Body of pancreas (tissue), 4 donors: ENCODE results near the gene PPP1R13B.

Source experiments
- POLR2A ChIP-seq, 3 donors: fragments of 450-650 bp; IDR thresholded peaks; one replicate each; pipeline ENCODE4 v1.6.1; 2016; ENCODE audit warnings: antibody characterized with exemption in 3 of 3, mild to moderate bottlenecking in 2 of 3
- TF ChIP-seq, protein P1 (sequence below), 7 experiments: fragments of 450-650 bp in 4 of 7; fragments of 200-600 bp in 3 of 7; sonication (generic) in 3 of 7; IDR thresholded peaks; one replicate each; pipeline ENCODE4 v1.5.1; 2016 to 2019; ENCODE audit warnings: antibody characterized with exemption in 7 of 7

DNA sequence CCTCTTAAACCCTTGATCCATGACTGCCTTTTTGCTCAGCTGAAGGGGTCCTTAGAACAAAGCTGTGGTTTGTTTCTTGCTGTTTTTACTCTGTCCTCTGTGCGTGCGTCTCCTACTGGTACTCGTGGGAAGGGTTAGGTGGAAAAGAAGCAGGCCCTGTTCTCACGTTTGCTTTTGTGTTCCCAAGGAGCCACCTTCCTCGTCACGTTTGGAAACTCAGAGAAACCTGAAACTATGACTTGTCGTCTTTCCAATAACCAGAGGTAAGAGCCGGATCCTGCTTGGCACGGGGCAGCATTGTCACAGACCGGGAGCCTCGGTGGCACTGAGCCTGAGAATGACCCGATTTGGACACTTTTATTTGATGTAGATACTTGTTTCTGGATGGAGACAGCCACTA lies 118.7 kb downstream of the PPP1R13B start:
- TF ChIP-seq, protein P1, sequence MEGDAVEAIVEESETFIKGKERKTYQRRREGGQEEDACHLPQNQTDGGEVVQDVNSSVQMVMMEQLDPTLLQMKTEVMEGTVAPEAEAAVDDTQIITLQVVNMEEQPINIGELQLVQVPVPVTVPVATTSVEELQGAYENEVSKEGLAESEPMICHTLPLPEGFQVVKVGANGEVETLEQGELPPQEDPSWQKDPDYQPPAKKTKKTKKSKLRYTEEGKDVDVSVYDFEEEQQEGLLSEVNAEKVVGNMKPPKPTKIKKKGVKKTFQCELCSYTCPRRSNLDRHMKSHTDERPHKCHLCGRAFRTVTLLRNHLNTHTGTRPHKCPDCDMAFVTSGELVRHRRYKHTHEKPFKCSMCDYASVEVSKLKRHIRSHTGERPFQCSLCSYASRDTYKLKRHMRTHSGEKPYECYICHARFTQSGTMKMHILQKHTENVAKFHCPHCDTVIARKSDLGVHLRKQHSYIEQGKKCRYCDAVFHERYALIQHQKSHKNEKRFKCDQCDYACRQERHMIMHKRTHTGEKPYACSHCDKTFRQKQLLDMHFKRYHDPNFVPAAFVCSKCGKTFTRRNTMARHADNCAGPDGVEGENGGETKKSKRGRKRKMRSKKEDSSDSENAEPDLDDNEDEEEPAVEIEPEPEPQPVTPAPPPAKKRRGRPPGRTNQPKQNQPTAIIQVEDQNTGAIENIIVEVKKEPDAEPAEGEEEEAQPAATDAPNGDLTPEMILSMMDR (IDR thresholded peaks at IDR 0.05): peak in 2 of 7 experiments; percentile 4 to 5
- TF ChIP-seq POLR2A (IDR thresholded peaks at IDR 0.05): no peak
